ENCODE data around the gene ERF.

ERF gene

DNA sequence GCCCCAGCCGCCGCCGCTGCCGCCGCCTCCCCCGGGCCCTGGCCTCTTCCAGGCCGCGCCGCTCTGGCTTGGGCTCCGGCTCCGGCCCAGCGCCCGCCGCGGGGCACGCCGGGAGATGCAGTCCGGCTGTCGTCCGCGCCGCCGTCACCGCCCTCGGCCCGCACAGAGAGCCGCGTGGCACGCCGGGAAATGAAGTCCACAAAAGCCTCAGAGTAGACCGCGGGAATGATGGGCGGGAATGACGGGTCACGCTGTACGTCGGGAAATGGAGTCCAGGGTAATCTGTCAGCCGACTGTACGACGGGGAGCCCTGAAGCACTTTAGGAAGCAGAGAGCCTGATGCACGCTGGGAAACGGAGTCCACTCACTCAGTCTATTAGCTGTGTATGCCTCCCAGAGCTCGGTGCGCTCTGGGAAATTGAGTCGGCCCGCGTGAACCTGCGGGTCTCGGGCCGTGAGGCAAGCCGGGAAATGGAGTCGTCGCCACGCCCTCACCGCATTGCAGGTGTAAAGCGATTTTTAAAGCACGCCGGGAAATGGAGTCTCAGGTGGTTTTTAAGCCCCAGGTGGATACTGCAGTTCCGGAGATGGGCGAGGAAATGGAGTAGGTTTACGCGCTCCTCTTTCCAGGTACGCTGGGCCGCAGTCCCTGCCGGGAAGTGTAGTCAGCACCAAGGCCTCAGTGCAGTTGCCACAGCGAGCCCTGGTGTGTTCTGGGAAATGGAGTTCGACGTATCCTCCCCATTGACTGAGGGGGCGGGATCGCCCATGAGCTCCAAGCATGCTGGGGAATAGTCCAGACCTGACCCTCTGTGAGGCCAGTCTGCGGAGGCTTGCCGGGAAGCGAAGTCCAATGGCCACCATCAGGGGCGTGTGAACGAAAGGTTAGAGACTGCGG is 12.2 kb downstream of the ERF start, which contains the start of gene GSK3A:
TSS of gene GSK3A (minus strand) at position 91 of the 898 bp plus-strand sequence. CDS start 137 bp downstream, outside the sequence.
- in situ Hi-C loops (cut with HindIII; ENCODE audit: low sequenced_read_pairs) = no loop called here

DNA sequence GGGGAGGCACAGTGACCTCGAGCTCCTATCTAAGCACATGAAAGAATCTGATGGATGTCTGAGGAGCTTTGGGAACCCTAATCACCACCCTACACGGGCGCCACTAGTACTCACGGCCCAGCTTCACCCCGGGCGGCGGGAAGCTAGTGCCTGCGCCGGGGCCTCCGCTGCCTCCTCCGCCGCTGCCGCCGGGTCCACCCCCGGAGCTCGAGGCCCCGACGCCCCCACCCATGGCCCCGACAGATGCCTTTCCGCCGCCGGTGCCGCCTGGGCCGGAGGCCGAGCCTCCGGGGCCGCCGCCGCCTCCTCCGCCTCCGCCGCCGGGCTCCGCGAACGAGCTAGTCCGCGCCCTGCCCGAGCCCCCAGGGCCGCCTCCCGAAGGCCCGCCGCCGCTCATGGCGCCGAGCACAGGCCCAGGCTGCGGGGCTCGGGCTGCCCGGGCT is 12.8 kb downstream of the ERF start:
- in situ Hi-C loops (cut with HindIII; ENCODE audit: low sequenced_read_pairs) = no loop called here

DNA sequence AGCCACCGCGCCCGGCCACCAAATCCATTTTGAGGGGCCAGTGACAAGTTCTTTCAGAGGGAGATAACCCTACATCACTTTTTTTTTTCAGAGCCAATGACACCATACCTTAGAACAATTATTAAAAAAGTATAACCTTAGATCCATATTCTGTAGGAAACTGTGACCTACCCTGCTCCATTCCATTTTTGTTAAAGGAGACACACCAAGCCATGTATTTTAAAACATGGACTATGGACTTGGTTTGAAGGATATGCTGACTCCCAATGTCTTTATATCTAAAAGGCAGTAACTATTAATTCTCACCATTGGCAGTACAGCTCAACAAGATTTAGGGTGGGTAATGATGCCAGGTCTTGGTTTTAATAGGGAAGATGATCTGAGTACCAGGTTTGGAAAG is 13.6 kb downstream of the ERF start:
- in situ Hi-C loops (cut with HindIII; ENCODE audit: low sequenced_read_pairs) = no loop called here

GRCh38 chr19:42239544-42240220 is 15.2 kb downstream of the ERF start:
- in situ Hi-C loops (cut with HindIII; ENCODE audit: low sequenced_read_pairs) = no loop called here

- in situ Hi-C loops (cut with HindIII; ENCODE audit: low sequenced_read_pairs) = no loop called here
Observed at GRCh38 chr19:42235181-42235580, 19.7 kb downstream of the ERF start.

GRCh38 chr19:42234364-42234763 is 20.6 kb downstream of the ERF start:
- in situ Hi-C loops (cut with HindIII; ENCODE audit: low sequenced_read_pairs) = no loop called here

DNA sequence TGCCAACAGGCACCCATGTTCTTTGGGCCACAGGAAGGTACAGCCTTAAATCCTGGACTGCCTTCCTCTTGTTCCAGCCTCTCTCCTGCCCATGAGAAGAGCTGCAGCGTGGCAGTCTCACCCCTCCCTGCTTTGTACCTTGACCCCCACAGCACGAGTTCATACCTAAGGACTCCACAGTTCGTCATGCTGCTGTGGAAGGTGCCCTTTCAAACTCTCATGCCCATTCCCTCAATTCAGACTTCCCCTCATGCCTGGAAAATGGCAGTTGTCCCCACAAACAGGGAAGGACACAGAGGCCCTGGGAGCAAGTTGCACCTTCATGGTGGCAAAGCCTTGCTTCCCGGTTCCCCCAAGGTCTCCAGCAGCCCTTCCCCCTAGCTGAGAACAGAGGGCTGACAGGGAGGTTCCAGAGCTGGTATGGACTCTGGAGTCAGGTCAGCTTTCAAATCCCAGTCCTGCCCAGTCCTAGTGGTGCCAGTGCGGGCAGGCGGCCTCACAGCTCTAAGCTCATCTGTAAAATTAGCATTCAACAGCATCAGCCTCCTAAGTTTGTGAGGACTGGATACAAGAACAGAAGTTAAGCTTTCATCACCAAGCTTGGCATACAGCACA is 21.1 kb downstream of the ERF start:
- in situ Hi-C loops (cut with HindIII; ENCODE audit: low sequenced_read_pairs) = no loop called here

DNA sequence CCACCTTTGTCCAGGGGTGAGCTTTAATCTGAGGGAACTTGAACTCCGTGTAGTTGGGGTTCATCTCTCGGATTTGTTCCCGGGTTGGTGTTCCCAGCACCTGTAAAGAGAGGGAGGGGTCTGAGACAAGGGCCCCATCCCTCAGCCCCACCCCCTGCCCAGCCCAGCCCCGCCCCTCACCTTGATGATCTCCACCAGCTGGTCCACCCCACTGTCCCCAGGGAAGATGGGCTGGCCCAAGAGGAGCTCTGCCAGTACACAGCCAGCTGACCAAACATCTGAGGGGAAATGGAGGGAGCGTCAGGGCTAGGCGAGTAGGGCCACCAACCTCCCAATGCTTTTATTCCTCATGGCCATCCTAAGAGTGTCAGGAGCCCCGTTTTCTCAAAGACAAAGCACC is 21.8 kb downstream of the ERF start:
- in situ Hi-C loops (cut with HindIII; ENCODE audit: low sequenced_read_pairs) = no loop called here

- in situ Hi-C loops (cut with HindIII; ENCODE audit: low sequenced_read_pairs) = no loop called here
Observed at GRCh38 chr19:42232435-42232834, 22.5 kb downstream of the ERF start.

GRCh38 chr19:42230571-42230970 is 24.4 kb downstream of the ERF start:
- in situ Hi-C loops (cut with HindIII; ENCODE audit: low sequenced_read_pairs) = no loop called here

DNA sequence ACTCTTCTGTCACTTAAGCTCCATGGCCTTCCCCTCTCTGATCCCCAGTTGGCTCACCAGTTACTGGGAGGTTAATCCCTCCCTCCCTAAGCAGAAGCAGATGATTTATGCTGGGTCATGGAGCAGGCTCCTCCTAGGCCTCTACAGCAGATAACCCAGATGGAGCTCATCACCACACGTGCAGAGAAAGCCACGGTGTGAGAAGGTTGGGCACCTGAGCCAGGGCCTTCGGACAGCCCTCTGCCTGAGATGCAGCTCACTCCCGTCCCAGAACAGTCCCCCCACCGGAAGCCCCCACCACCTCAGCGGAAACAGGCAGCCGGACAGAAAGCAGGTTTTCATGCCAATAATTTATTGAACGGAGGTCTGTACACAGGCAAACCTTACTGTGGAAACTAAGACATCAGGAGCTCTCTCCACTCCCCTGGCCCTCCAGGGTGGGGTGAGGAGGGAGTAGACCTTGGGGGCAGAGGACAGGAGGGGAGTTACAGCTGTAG is 25.0 kb downstream of the ERF start:
- in situ Hi-C loops (cut with HindIII; ENCODE audit: low sequenced_read_pairs) = no loop called here

DNA sequence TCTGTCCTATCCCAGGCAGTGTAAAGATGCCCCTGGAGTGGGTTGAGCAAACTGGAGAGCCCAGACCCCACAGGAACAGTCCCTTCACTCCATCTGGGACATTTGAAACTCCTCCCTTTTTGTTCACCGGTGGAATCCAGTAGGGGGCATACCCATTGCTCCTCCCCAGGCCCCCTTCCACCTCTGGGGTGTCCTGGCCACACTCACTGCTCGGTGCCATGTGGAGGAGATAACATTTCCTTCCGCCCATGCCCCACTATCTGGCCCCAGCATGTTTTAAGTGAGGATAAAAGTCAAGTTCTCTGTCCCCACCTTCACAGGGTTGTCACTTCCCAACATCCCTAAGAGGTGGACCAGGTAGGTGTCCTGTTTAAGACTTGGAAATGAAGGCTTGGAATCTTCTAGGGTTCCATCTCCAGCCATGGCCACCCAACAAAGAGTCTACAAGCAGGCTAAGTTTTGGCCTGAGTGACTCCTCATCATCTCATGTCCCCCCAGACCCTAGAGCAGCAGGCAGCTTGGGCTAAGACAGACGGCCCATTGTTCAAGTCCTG is 25.6 kb downstream of the ERF start:
- in situ Hi-C loops (cut with HindIII; ENCODE audit: low sequenced_read_pairs) = no loop called here

- in situ Hi-C loops (cut with HindIII; ENCODE audit: low sequenced_read_pairs) = no loop called here
Observed at GRCh38 chr19:42228641-42229040, 26.3 kb downstream of the ERF start.

- in situ Hi-C loops (cut with HindIII; ENCODE audit: low sequenced_read_pairs) = no loop called here
Observed at GRCh38 chr19:42226886-42227285, 28.0 kb downstream of the ERF start.

- in situ Hi-C loops (cut with HindIII; ENCODE audit: low sequenced_read_pairs) = no loop called here
Observed at GRCh38 chr19:42225718-42226292, 29.1 kb downstream of the ERF start.

- in situ Hi-C loops (cut with HindIII; ENCODE audit: low sequenced_read_pairs) = no loop called here
Observed at GRCh38 chr19:42224940-42225717, 29.8 kb downstream of the ERF start.

DNA sequence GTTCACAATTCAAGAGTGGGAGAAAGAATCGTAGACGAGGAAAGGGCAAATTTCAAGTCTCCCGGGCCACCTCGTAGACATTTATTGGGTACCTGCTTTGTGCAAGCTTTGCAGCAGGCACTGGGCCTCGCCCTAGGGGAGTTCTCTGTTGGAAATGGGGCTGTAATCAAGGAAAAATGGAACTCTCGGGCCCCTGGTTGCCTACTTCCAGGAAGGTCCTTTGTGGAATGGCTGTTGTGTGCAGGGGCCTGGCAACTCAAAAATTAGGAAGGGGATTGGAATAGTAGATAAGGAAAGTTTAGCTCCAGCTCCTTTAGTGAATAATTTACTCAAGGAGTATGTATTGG is 34.2 kb downstream of the ERF start:
- in situ Hi-C loops (cut with HindIII; ENCODE audit: low sequenced_read_pairs) = no loop called here

DNA sequence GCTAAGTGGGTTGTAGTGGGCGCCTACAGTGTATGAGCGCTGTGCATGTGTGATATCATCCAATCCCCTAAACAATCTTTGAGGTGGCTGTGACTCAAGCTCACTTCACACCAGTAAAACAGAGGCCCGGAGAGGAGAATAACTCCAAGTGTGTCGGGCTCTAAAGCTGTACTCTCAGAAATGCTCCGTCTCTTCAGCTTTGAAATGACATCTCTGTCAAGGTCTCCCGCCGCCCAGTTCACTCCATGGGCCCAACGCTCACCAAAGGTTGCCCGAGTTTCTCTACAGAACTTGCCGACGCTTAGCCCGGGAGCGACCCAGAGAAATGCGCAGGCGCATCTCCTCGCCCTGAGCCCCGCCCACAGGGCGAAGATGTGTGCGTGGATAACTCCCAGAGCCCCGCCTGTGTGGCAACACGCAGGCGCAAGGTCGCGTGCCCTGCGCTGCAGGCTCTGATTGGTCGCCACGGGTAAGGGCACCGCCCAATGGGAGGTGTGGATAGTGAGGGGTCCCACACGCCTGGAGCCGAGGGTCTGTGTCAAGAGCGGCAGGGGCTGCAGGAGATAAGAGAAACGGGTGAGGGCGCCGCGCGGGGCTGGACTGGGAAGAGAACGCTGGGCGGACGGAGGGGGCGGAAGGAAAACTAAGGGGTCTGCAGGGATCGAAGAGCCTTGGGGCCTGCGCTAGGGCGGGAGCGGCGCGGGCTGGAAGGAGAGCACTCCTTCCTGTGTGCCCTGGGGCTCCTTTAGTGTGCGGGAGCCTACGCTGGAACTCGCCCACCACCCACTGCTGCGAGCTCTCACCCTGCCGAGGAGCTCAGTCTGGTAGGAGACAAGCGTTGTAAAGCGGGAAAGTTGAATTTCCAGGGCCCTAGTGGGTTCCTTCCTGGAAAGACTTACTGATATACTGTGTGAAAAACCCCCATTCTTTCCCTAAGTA is 34.8 kb downstream of the ERF start, which contains the start of gene ZNF526:
TSS of gene ZNF526 (plus strand) at position 501 of the 939 bp plus-strand sequence. CDS start 4,092 bp downstream, outside the sequence.
- in situ Hi-C loops (cut with HindIII; ENCODE audit: low sequenced_read_pairs) = no loop called here
